GM10266 (cell line): ENCODE measurements around the gene PGA5.

Source experiments
- DNase-seq: peaks from one replicate; pipeline ENCODE4 v3.0.0; 2012; ENCODE audit errors: extremely low spot score
- CTCF ChIP-seq: IDR thresholded peaks from 2 replicates; pipeline ENCODE4 v1.5.1; 2012; ENCODE audit warnings: mild to moderate bottlenecking, low read depth; ENCODE audit not compliant: control insufficient read depth, insufficient read depth; ENCODE audit errors: missing control alignments

Gene PGA5

DNA sequence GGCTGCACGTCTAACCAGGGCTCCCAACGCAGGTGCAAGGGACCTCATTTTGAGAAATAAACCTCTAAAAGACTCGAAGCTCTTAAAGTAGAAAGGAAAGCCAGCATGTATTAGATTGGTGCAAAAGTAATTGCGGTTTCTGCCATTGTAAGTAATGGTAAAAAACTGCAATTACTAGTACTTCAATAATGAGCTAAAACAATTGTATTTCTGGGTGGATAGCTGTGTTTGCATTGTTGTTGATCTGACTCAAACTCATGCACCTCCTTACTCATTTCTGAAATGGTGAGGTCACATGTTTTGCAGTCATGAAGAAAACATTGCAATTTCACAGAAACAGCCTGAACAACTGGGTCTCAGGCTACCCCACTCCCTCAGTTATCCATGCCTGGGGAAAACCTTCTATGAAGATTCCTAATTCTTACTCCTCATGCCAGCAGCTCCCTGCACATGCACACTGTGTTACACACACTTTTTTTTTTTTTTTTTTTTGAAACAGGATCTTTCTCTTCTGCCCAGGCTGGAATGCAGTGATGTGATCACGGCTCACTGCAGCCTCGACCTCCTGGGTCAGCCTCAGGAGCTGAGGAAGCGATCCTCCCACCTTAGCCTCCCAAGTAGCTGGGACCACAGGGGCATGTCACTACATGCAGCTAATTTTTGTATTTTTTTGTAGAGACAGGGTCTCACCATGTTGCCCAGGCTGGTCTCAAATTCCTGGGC lies 29.5 kb downstream of the PGA5 start:
- DNase-seq, result peak; percentile 52
- TF ChIP-seq CTCF, result no peak

DNA sequence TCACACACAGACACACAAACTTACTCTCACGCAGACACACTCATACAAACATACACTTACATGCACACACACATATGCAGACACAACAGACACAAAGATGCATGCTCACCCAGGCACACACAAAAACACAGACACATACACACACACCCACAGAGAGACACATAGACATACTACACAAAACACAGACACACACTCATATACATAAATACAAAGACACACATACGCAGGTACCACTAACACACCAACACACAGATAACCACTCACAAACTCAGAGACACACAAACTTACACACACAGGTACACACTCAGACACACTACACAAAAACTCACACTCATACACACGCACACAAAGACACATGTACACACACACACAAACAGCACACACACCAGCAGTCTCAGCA lies 31.8 kb downstream of the PGA5 start:
- no peak for DNase-seq
- no peak for TF ChIP-seq CTCF

DNA sequence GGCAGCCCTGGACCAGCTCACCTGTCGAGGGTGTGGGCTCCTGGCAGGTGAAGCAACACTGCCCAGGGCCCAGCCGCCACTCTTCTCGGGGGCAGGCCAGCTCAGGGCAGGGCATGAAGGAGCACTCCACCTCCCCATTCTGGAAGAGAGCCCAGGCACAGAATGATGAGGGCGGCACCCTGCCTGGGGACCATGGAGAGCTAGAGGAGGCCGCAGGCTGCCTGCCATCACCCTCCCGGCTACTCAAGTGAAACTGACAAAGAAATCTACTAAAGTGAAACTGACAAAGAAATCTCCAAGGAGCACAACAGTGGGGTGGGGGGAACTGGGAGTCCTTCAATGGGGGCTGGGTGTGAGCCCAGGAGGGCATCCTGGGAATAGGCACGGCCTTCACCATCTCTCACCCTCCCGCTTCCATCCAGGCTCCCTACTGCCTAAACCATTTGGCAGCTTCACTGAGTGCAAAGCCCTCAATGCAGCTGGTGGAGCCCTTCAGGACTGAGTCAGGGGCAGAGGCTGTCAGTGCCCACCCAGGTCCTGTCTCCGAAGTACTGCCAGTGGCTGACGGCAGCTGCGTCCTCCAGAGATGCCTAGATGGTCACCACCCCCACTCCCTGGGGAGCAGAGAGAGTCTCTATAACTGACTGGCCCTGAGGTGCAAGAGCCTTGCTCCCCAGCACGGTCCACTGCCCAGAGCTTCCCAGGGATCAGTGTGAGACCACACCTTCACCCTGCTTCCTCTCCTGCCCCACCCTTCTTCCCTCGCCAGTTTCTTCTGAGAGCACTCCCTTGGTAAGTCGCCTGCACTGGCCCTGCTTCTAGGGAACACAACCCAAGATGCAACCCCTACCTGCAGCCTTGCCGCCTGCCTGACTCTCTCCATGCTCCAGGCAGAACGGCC lies 32.5 kb downstream of the PGA5 start:
- no peak for TF ChIP-seq CTCF
- no peak for DNase-seq

DNA sequence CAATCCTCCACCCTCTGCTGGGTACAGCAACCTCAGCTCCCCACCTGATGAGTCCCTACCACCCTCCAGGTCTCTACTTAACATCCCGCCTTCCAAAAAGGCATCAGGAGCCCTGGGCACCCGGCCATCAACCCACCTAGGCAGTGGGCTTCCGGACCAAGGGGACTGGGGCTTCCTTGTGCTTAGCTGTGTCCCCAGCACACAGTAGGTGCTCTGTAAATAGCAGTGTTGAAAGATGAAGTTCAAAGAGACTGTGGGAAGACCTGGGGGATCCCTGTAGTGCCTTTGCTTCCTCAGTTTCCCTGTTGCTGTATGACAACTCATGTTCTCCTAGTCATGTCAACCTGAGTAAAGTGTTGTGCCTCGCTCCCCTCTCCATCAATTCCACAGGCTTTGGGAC lies 33.1 kb downstream of the PGA5 start:
- no peak for TF ChIP-seq CTCF
- no peak for DNase-seq

GRCh38 chr11:61275191-61275590 lies 34.2 kb downstream of the PGA5 start:
- no peak for TF ChIP-seq CTCF
- DNase-seq, result no peak

DNA sequence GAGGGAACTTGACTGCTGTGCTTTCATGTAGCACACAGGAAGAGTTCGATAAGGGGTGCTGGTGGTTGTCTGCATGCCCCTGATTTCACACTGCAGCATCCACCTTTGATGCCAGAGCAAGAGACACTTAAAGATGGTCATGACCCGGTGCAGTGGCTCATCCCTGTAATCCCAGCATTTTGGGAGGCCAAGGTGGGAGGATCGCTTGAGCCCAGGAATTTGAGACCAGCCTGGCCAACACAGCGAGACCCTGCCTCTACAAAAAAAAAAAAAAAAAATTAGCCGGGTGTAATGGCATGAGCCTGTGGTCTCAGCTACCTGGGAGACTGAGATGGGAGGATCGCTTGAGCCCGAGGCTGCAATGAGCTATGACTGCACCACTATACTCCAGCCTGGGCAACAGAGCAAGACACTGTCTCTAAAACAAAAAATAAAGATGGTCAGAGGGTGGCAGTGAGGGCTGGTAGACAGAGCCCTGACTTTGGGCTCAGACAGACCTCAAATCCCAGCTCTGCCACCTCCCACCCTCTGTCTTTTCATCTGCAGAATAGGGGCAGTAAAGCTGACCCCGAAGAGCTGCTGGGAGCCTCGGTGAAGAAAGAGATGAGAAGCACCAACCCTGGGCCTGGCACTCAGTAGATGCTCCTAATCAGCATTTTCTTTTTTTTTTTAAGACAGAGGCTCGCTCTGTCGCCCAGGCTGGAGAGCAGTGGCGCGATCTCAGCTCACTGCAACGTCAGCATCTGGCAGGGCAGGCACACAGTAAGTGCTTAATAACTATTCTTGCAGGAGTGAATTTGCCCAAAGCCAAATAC lies 36.4 kb downstream of the PGA5 start:
- no peak for DNase-seq
- no peak for TF ChIP-seq CTCF
